ENCODE results near the gene ARHGAP30. TPM values are rescaled to one million over a fixed set of nuclear protein-coding genes. Genes with fewer than 3 reads are reported as not detected.
"Not testable (repeated sequence)": the region's sequence is repeated elsewhere in the genome, so short reads cannot be mapped to it uniquely, and the experiment has no call there.

Gene ARHGAP30
- total and polyA plus RNA-seq, 2 of the 4 experiments (the other 2 are of a cell fraction): 0.02 TPM; not detected in 1

- H2BK20ac ChIP-seq (ENCODE audit: low read depth, low read length); H4K20me1 ChIP-seq (ENCODE audit: insufficient read depth, low read length); H3K23ac ChIP-seq (ENCODE audit: low read depth, low read length); H3K4ac ChIP-seq (ENCODE audit: low read depth, low read length); H2BK15ac ChIP-seq (ENCODE audit: low read depth, low read length); CTCF ChIA-PET; H3K9me3 ChIP-seq (ENCODE audit: control insufficient read depth, insufficient read depth, low read length); H2AK9ac ChIP-seq (replicated peaks; ENCODE audit: low read depth, low read length, poor library complexity); POLR2A ChIA-PET (ENCODE audit: unreplicated experiment); BruUV-seq (replicated peaks); H3K9ac ChIP-seq (ENCODE audit: low read depth, low read length); dilution Hi-C loops (cut with HindIII; ENCODE audit: low sequenced_read_pairs, unreplicated experiment); H2BK120ac ChIP-seq (ENCODE audit: low read depth, low read length); H2BK5ac ChIP-seq (ENCODE audit: low read depth, low read length, poor library complexity, severe bottlenecking); H3K27ac ChIP-seq (ENCODE audit: insufficient read depth, low read length); H3K9me1 ChIP-seq (ENCODE audit: insufficient read depth, low read length); H2AFZ ChIP-seq (replicated peaks; ENCODE audit: low read length, poor library complexity); ATAC-seq (ENCODE audit: low read depth); H3K14ac ChIP-seq (replicated peaks; ENCODE audit: low read depth, low read length); H4K8ac ChIP-seq (ENCODE audit: low read depth in 2 of 2, low read length in 2 of 2); H3K79me1 ChIP-seq (ENCODE audit: low read depth in 1 of 2, low read length in 2 of 2); H4K91ac ChIP-seq (ENCODE audit: insufficient read depth, low read depth, low read length); intact Hi-C loops (cut with micrococcal nuclease); in situ Hi-C loops (cut with MboI; ENCODE audit: low sequenced_read_pairs); H3K56ac ChIP-seq (ENCODE audit: extremely low read depth, insufficient read depth, low read length); H3K4me1 ChIP-seq (ENCODE audit: control insufficient read depth, insufficient read depth, low read length); DNase-seq; H2AK5ac ChIP-seq (ENCODE audit: low read depth, low read length); H3K4me2 ChIP-seq (ENCODE audit: low read depth, low read length); H4K5ac ChIP-seq (ENCODE audit: low read depth, low read length); H3K4me3 ChIP-seq (ENCODE audit: insufficient read depth, low read depth, low read length); H3K18ac ChIP-seq (ENCODE audit: low read depth, low read length); H3K36me3 ChIP-seq (ENCODE audit: control insufficient read depth, insufficient read depth, low read length): not testable (repeated sequence)
- 86% methylated on average over 8 of the region's 15 CpGs; no CpG with 5 or more reads in 1 of the 2 experiments for WGBS, 2 experiments (ENCODE audit: extremely low coverage in 2 of 2, insufficient read length in 1 of 2)
- H3K27me3 ChIP-seq (ENCODE audit: control insufficient read depth, insufficient read depth, low read length): peaks cover 28% of the 10 kb centered on the region
These were observed 50.5 kb downstream of the ARHGAP30 start for GRCh38 chr1:161019111-161019660.

Data from IMR-90 (cell line).